K562 (cell line): Measurements from ENCODE around the gene GJA10. TPM values are rescaled to one million over a fixed set of nuclear protein-coding genes. Genes with fewer than 3 reads are reported as not detected.

Source experiments
- CBFA2T3 ChIP-seq: fragments of 450-650 bp; IDR thresholded peaks from 2 replicates; pipeline ENCODE4 v1.6.1; 2017
- CTCFL ChIP-seq: IDR thresholded peaks from 2 replicates; pipeline ENCODE4 v1.6.1; 2011; ENCODE audit warnings: borderline replicate concordance, low read depth, mild to moderate bottlenecking, moderate library complexity, low read length; ENCODE audit not compliant: insufficient read depth, poor library complexity, severe bottlenecking
- DPF2 ChIP-seq: fragments of 450-650 bp; IDR thresholded peaks from 2 replicates; pipeline ENCODE4 v1.6.1; 2016
- ELF4 ChIP-seq: fragments of 450-650 bp; formaldehyde crosslinking; IDR thresholded peaks from 2 replicates; pipeline ENCODE4 v1.4.0; 2022; ENCODE audit warnings: missing genetic modification characterization
- ETV1 ChIP-seq: fragments of 450-650 bp; conservative IDR thresholded peaks from 2 replicates; pipeline ENCODE4 v1.6.1; 2016; ENCODE audit warnings: missing genetic modification characterization, control low read depth, low read depth, missing compliant biosample characterization
- GABPA ChIP-seq: fragments of 200-800 bp; sonication (Bioruptor generic); conservative IDR thresholded peaks from 2 replicates; pipeline ENCODE4 v1.6.1; 2016; ENCODE audit warnings: low read depth, missing genetic modification characterization, missing compliant biosample characterization
- GTF2F1 ChIP-seq: IDR thresholded peaks from 2 replicates; pipeline ENCODE4 v1.6.1; 2011; ENCODE audit warnings: low read depth, low read length, improper control_type of control experiment
- HEY1 ChIP-seq: fragments of 250-450 bp; sonication (Bioruptor Pico); IDR thresholded peaks from 2 replicates; pipeline ENCODE4 v1.5.0; 2020; ENCODE audit warnings: mild to moderate bottlenecking, moderate library complexity, borderline replicate concordance
- KLF16 ChIP-seq: IDR thresholded peaks from 2 replicates; pipeline ENCODE4 v1.6.1; 2016; ENCODE audit warnings: antibody characterized with exemption
- NFRKB ChIP-seq: fragments of 450-650 bp; IDR thresholded peaks from 2 replicates; pipeline ENCODE4 v1.6.1; 2016; ENCODE audit warnings: low read depth
- NR2C2 ChIP-seq, 2 experiments: fragments of 200-800 bp in 1 of 2; sonication (Bioruptor generic) in 1 of 2; sonication (generic) in 1 of 2; formaldehyde crosslinking in 1 of 2; IDR thresholded peaks; 2 replicates each; pipeline versions ENCODE4 v1.6.1 to v1.8.0; 2016 to 2022; ENCODE audit warnings: mild to moderate bottlenecking in 1 of 2, missing compliant biosample characterization in 1 of 2, missing genetic modification characterization in 1 of 2, missing genetic modification reagents in 1 of 2
- PRPF4 ChIP-seq: fragments of 200-400 bp; formaldehyde crosslinking; IDR thresholded peaks from one replicate; pipeline ENCODE4 v1.6.1; 2017; ENCODE audit warnings: low read length, low read depth, mild to moderate bottlenecking; ENCODE audit not compliant: insufficient read depth, poor library complexity, severe bottlenecking
- RBFOX2 ChIP-seq: fragments of 200-400 bp; formaldehyde crosslinking; IDR thresholded peaks from 2 replicates; pipeline ENCODE4 v1.6.1; 2017; ENCODE audit warnings: low read depth, mild to moderate bottlenecking, low read length, moderate library complexity
- TBP ChIP-seq: optimal IDR thresholded peaks from 2 replicates; pipeline ENCODE3; 2011; ENCODE audit warnings: low read depth, low read length, improper control_type of control experiment
- TGIF2 ChIP-seq: sonication (generic); formaldehyde crosslinking; IDR thresholded peaks from 2 replicates; pipeline ENCODE4 v1.8.1; 2022; ENCODE audit warnings: mild to moderate bottlenecking, missing genetic modification reagents, moderate library complexity
- TRIM24 ChIP-seq, 2 experiments: fragments of 450-650 bp; IDR thresholded peaks; 2 replicates each; pipeline ENCODE4 v1.6.1; 2016
- ZBTB7A ChIP-seq: IDR thresholded peaks from 2 replicates; pipeline ENCODE4 v1.6.1; 2011; ENCODE audit warnings: low read depth, mild to moderate bottlenecking, low read length, moderate library complexity, borderline replicate concordance; ENCODE audit not compliant: control insufficient read depth
- ZBTB8A ChIP-seq: fragments of 450-650 bp; IDR thresholded peaks from 2 replicates; pipeline ENCODE4 v1.6.1; 2018; ENCODE audit warnings: mild to moderate bottlenecking, moderate library complexity; ENCODE audit not compliant: partially characterized antibody
- ZEB2 ChIP-seq: fragments of 450-650 bp; IDR thresholded peaks from 2 replicates; pipeline ENCODE4 v1.6.1; 2016
- ZFPM2 ChIP-seq: fragments of 250-450 bp; sonication (Bioruptor Pico); IDR thresholded peaks from 2 replicates; pipeline ENCODE4 v1.5.1; 2022; ENCODE audit warnings: mild to moderate bottlenecking
- ZNF212 ChIP-seq: fragments of 450-650 bp; formaldehyde crosslinking; IDR thresholded peaks from 2 replicates; pipeline ENCODE4 v1.4.0; 2020; ENCODE audit warnings: mild to moderate bottlenecking
- ZNF239 ChIP-seq: fragments of 250-450 bp; sonication (Bioruptor Pico); IDR thresholded peaks from 2 replicates; pipeline ENCODE4 v1.4.0; 2020; ENCODE audit warnings: mild to moderate bottlenecking
- ZNF395 ChIP-seq: fragments of 200-800 bp; sonication (Bioruptor generic); IDR thresholded peaks from 2 replicates; pipeline ENCODE4 v1.6.1; 2017; ENCODE audit warnings: missing genetic modification characterization, missing compliant biosample characterization
- ZNF551 ChIP-seq: fragments of 250-450 bp; sonication (Bioruptor Pico); IDR thresholded peaks from 2 replicates; pipeline ENCODE4 v1.5.0; 2021; ENCODE audit warnings: mild to moderate bottlenecking, moderate library complexity
- ZNF584 ChIP-seq: fragments of 200-800 bp; sonication (Bioruptor generic); IDR thresholded peaks from 2 replicates; pipeline ENCODE4 v1.6.1; 2016; ENCODE audit warnings: low read depth, mild to moderate bottlenecking, missing genetic modification characterization, missing compliant biosample characterization
- ZNF766 ChIP-seq: fragments of 200-800 bp; sonication (Bioruptor generic); conservative IDR thresholded peaks from 2 replicates; pipeline ENCODE4 v1.6.1; 2016; ENCODE audit warnings: missing genetic modification characterization, missing compliant biosample characterization
- ZNF77 ChIP-seq: fragments of 250-450 bp; sonication (Bioruptor Pico); IDR thresholded peaks from 2 replicates; pipeline ENCODE4 v1.5.0; 2020
- ZSCAN32 ChIP-seq: fragments of 450-650 bp; formaldehyde crosslinking; IDR thresholded peaks from 2 replicates; pipeline ENCODE4 v1.4.0; 2020; ENCODE audit warnings: mild to moderate bottlenecking, moderate library complexity
- polyA plus RNA-seq, 8 experiments: library from polyadenylated mRNA; depleted of rRNA in 4 of 8; stranded (reverse) in 5 of 8; unstranded in 3 of 8; fragments of >200 nt; fragmentation: Nextera tagmentation in 2 of 8; fragmentation: Illumina TruSeq in 1 of 8; extraction: Ambion mirVana in 2 of 8; extraction: Trizol in 1 of 8; gene quantifications; 2 replicates each; pipeline versions ENCODE4 v1.2.1 to v1.2.3, GENCODE V29; 2011 to 2014; ENCODE audit warnings: inconsistent platforms in 1 of 8, missing spikeins in 1 of 8
- total RNA-seq, 7 experiments: library from RNA; depleted of rRNA in 6 of 7; stranded (reverse); fragments of >200 nt in 6 of 7; fragmentation: Illumina TruSeq in 2 of 7; extraction: Trizol in 2 of 7; gene quantifications; 2 replicates each; pipeline versions ENCODE4 v1.2.1 to v1.2.3, GENCODE V29; 2011 to 2021; ENCODE audit warnings: low replicate concordance in 1 of 7

GJA10 gene
- total and polyA plus RNA-seq, 9 of the 15 experiments (the other 6 are each of a cell fraction or from before 2014, with no cell fraction given), result not detected

- TF ChIP-seq ZBTB7A (no peak), CTCFL (no peak), ZSCAN32 (CRISPR knock-in tag) (no peak), PRPF4 (no peak), ZNF239 (CRISPR knock-in tag) (no peak), ZNF766 (no peak), ZNF395 (CRISPR knock-in tag) (peak; percentile 46; the same call in 1 of the 2 replicates), TGIF2 (CRISPR knock-in tag) (no peak), NFRKB (no peak), ZEB2 (no peak), GTF2F1 (no peak), ZFPM2 (CRISPR knock-in tag) (no peak), ZNF551 (CRISPR knock-in tag) (no peak), HEY1 (CRISPR knock-in tag) (no peak), ZNF212 (CRISPR knock-in tag) (no peak), GABPA (tag) (no peak), ELF4 (CRISPR knock-in tag) (no peak), TBP (no peak), CBFA2T3 (no peak), ETV1 (no peak), TRIM24 (IDR thresholded peaks at IDR 0.05) (no peak), RBFOX2 (no peak), ZNF584 (CRISPR knock-in tag) (no peak), KLF16 (no peak), ZNF77 (CRISPR knock-in tag) (no peak), NR2C2 (CRISPR knock-in tag; IDR thresholded peaks at IDR 0.05) (peak; percentile 46; the same call in 1 of the 2 replicates), NR2C2 (tag; IDR thresholded peaks at IDR 0.05) (no peak), ZBTB8A (no peak), DPF2 (no peak)
Observed at GRCh38 chr6:89895276-89895874, 1.1 kb downstream of the GJA10 start (continued).
